ENCODE data around the gene SHISA5.

DNA sequence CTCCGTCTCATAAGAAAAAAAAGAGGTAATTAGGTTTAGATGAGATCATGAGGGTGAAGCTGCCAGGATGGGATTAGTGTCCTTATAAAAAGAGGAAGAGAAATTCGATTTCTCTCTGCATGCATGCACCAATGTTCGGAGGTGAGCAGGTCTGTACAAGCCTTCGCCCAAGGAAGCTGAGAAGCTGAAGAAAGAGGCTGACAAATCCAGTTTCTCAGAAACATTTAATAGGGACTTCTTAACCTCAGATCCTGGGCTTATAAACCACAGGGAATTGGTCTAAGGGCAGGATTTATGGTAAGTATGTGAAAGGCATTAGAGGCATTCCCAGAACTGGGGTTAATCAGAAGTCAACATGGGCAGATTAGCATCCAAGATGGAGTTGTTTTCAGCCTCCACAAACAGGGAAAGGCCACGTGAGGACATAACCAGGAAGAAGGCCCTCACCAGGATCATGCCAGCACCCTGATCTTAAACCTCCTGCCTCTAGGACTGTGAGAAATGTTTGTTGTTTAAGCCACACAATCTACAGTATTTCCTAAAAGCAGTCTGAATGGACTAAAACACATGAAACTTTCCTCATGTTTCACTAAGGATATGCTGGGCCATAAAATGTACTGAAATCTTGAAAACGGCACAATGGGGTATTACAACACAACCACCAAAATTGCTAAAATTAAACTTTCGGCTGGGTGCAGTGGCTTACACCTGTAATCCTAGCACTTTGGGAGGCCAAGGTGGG, 11.3 kb downstream of the SHISA5 start:
- no peak for TF ChIP-seq MAFK (IDR thresholded peaks at IDR 0.05; ENCODE audit: low read depth, low read length)
- no peak for TF ChIP-seq EP300 (IDR thresholded peaks at IDR 0.05; ENCODE audit: borderline replicate concordance in 1 of 2, low read depth in 2 of 2, low read length in 2 of 2)
- no peak for TF ChIP-seq CBX8 (IDR thresholded peaks at IDR 0.05; ENCODE audit: borderline replicate concordance, low read depth, low read length)
- no peak for TF ChIP-seq SUZ12 (IDR thresholded peaks at IDR 0.05; ENCODE audit: low read length)
- no peak for TF ChIP-seq EZH2 (IDR thresholded peaks at IDR 0.05; ENCODE audit: low read depth, low read length, severe bottlenecking)
- no peak for TF ChIP-seq HDAC2 (IDR thresholded peaks at IDR 0.05; ENCODE audit: borderline replicate concordance in 1 of 2, low read depth in 2 of 2, low read length in 2 of 2)
- no peak for TF ChIP-seq CHD2 (IDR thresholded peaks at IDR 0.05; ENCODE audit: low read length)
- no peak for TF ChIP-seq ZNF274 (IDR thresholded peaks at IDR 0.05; ENCODE audit: borderline replicate concordance, extremely low read depth, low read length)
- no peak for TF ChIP-seq ASH2L (IDR thresholded peaks at IDR 0.05; ENCODE audit: low read length)
- no peak for TF ChIP-seq JUND (IDR thresholded peaks at IDR 0.05; ENCODE audit: low read length)
- TF ChIP-seq, protein P1, sequence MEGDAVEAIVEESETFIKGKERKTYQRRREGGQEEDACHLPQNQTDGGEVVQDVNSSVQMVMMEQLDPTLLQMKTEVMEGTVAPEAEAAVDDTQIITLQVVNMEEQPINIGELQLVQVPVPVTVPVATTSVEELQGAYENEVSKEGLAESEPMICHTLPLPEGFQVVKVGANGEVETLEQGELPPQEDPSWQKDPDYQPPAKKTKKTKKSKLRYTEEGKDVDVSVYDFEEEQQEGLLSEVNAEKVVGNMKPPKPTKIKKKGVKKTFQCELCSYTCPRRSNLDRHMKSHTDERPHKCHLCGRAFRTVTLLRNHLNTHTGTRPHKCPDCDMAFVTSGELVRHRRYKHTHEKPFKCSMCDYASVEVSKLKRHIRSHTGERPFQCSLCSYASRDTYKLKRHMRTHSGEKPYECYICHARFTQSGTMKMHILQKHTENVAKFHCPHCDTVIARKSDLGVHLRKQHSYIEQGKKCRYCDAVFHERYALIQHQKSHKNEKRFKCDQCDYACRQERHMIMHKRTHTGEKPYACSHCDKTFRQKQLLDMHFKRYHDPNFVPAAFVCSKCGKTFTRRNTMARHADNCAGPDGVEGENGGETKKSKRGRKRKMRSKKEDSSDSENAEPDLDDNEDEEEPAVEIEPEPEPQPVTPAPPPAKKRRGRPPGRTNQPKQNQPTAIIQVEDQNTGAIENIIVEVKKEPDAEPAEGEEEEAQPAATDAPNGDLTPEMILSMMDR (IDR thresholded peaks at IDR 0.05; ENCODE audit: control extremely low read depth in 1 of 3, insufficient read depth in 1 of 3, low read depth in 1 of 3, low read length in 3 of 3): no peak
- no peak for TF ChIP-seq YY1 (IDR thresholded peaks at IDR 0.05; ENCODE audit: low read depth, low read length)

Data from H1 (cell line).